Thyroid gland (tissue), 4 donors: ENCODE measurements around the gene CUEDC2. TPM values are rescaled to one million over a fixed set of nuclear protein-coding genes. Genes with fewer than 3 reads are reported as not detected.
A peak's percentile ranks its signal among the peaks of the same experiment; 100 is the strongest.

Experiments
- DNase-seq, 2 donors: peaks; one replicate each; pipeline ENCODE4 v3.0.0-alpha.2; 2019
- H3K27ac ChIP-seq, 3 donors: fragments of 200-600 bp; sonication (generic); 1 replicate in 2 of 3; 2 replicates in 1 of 3; pipeline ENCODE4 v1.5.1; 2016 to 2019; ENCODE audit warnings: mild to moderate bottlenecking in 1 of 3, moderate library complexity in 1 of 3
- H3K27me3 ChIP-seq: fragments of 200-600 bp; sonication (generic); one replicate; pipeline ENCODE4 v1.5.1; 2019
- H3K36me3 ChIP-seq, 2 donors: fragments of 200-600 bp; sonication (generic); one replicate each; pipeline ENCODE4 v1.5.1; 2016 to 2019
- H3K4me1 ChIP-seq, 2 donors: fragments of 200-600 bp; sonication (generic); one replicate each; pipeline ENCODE4 v1.5.1; 2017 to 2019
- H3K4me3 ChIP-seq, 3 donors: fragments of 200-600 bp; sonication (generic); replicated peaks in 1 of 3; 1 replicate in 2 of 3; 2 replicates in 1 of 3; pipeline ENCODE4 v1.5.1; 2016; ENCODE audit warnings: mild to moderate bottlenecking in 1 of 3
- H3K9me3 ChIP-seq: fragments of 200-600 bp; sonication (generic); one replicate; pipeline ENCODE4 v1.5.1; 2017
- POLR2A ChIP-seq, 2 donors: fragments of 450-650 bp; IDR thresholded peaks; one replicate each; pipeline ENCODE4 v1.6.1; 2017; ENCODE audit warnings: antibody characterized with exemption in 2 of 2, mild to moderate bottlenecking in 2 of 2, moderate library complexity in 1 of 2
- WGBS, 2 donors: methylation state at CpG; one replicate each; pipeline ENCODE4 v1.1.5; 2017; 5-methylcytosine and 5-hydroxymethylcytosine counted together
- intact Hi-C: fragments of 100-400 bp; cut with DNase I; formaldehyde crosslinking; loops from one replicate; pipeline ENCODE4 v1.15.1; 2023
- microRNA counts, 2 donors: library from miRNA; unstranded; fragments of <30 nt; microRNA quantifications; one replicate each; lab custom pipeline; 2016 to 2017
- microRNA-seq: library from miRNA; unstranded; fragments of <30 nt; microRNA quantifications from one replicate; pipeline ENCODE4, GENCODE V29; 2016
- small RNA-seq: library from RNA; depleted of rRNA; stranded (forward); fragments of <200 nt; gene quantifications from one replicate; pipeline ENCODE3, GENCODE V24; 2016
- total RNA-seq, 4 donors: library from RNA; depleted of rRNA; stranded (reverse); fragments of >200 nt; gene quantifications; one replicate each; pipeline ENCODE4 v1.2.3, GENCODE V29; 2016
- TF ChIP-seq, protein P1 (sequence below), 6 experiments: fragments of 200-600 bp in 3 of 6; fragments of 450-650 bp in 3 of 6; sonication (generic) in 3 of 6; IDR thresholded peaks; one replicate each; pipeline ENCODE4 v1.5.1; 2016 to 2019; ENCODE audit warnings: antibody characterized with exemption in 6 of 6, mild to moderate bottlenecking in 2 of 6, inconsistent platforms in 1 of 6, moderate library complexity in 1 of 6

Gene CUEDC2
- total RNA-seq, 4 donors from 2014 or later: 56.2 to 73.9 (median 62.0) TPM

DNA sequence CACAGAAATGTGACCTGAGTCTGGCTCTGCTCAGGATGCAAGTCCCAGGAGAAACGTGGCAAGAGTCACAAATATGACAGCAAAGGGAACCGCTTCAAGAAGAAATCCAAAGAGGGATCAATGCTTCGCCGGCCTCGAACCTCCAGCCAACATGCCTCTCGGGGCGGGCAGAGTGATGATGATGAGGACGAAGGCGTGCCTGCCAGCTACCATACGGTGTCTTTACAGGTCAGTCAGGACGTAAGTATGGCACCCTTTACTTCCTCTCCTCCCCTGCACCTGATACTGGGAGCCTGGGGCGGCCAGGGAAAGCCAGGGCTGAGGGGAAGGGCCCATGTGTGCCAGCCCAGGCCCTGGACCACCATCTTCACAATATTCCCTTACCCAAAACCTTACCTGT, 55.5 kb downstream of the CUEDC2 start:
- Histone ChIP-seq H3K9me3 (no peaks in the 10 kb centered on the region), H3K4me3 (no peak overlapping the region), H3K36me3 (peaks cover 63 to 83% of the 10 kb centered on the region in 2 donors), H3K27me3 (no peaks in the 10 kb centered on the region), H3K27ac (no peak overlapping the region), H3K4me1 (no peaks in the 10 kb centered on the region)
- WGBS, 2 donors: 97 to 98% methylated on average over 12 of the region's 12 CpGs
- TF ChIP-seq, protein P1, sequence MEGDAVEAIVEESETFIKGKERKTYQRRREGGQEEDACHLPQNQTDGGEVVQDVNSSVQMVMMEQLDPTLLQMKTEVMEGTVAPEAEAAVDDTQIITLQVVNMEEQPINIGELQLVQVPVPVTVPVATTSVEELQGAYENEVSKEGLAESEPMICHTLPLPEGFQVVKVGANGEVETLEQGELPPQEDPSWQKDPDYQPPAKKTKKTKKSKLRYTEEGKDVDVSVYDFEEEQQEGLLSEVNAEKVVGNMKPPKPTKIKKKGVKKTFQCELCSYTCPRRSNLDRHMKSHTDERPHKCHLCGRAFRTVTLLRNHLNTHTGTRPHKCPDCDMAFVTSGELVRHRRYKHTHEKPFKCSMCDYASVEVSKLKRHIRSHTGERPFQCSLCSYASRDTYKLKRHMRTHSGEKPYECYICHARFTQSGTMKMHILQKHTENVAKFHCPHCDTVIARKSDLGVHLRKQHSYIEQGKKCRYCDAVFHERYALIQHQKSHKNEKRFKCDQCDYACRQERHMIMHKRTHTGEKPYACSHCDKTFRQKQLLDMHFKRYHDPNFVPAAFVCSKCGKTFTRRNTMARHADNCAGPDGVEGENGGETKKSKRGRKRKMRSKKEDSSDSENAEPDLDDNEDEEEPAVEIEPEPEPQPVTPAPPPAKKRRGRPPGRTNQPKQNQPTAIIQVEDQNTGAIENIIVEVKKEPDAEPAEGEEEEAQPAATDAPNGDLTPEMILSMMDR (IDR thresholded peaks at IDR 0.05): no peak
- no peak for TF ChIP-seq POLR2A (IDR thresholded peaks at IDR 0.05)
- intact Hi-C loops: no loop called here
- no peak for DNase-seq

DNA sequence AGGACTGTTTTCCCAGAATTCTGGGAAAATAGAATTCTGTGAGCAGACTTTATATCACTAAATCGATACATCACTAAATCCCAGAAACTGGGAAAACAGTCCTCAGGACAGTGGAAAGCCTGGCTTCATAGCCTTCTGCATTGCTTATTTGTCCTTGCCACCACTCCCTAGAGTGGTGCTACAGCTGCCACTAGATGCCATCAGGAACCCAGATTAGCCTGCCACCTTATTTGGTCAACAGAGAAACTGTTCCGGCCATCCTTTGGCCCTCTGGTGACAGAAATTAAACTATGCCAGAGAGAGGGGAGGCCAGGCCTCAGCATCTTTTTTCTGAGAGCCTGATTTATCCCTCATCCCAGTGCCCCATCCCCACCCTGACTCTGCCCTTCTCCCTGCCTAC, 56.5 kb downstream of the CUEDC2 start:
- TF ChIP-seq, protein P1 (IDR thresholded peaks at IDR 0.05): no peak
- TF ChIP-seq POLR2A (IDR thresholded peaks at IDR 0.05): no peak
- intact Hi-C loops: no loop called here
- 85 to 88% methylated on average over 2 of the region's 2 CpGs for WGBS, 2 donors
- Histone ChIP-seq H3K27ac (no peak overlapping the region), H3K4me1 (no peaks in the 10 kb centered on the region), H3K9me3 (no peaks in the 10 kb centered on the region), H3K4me3 (no peak overlapping the region), H3K36me3 (peaks cover 65 to 85% of the 10 kb centered on the region in 2 donors), H3K27me3 (no peaks in the 10 kb centered on the region)
- DNase-seq: no peak

DNA sequence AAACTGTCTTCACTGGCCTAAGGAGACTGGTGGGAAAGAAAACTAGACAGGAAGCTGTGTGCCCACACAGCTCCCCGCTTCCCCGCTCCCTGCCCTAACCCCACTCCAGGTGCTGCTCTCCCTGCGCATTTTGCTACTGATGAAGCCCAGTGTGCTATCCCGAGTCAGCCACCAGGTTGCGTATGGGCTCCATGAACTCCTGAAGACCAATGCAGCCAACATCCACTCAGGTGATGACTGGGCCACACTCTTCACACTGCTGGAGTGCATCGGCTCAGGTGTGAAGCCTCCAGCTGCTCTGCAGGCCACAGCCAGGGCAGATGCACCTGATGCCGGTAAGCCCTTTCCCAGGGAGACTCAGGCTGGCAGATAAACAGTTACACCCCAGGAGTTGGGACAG, 57.1 kb downstream of the CUEDC2 start:
- Histone ChIP-seq H3K27ac (no peak overlapping the region), H3K9me3 (no peaks in the 10 kb centered on the region), H3K36me3 (peaks cover 67 to 85% of the 10 kb centered on the region in 2 donors), H3K27me3 (no peaks in the 10 kb centered on the region), H3K4me3 (no peak overlapping the region), H3K4me1 (no peaks in the 10 kb centered on the region)
- 81 to 85% methylated on average over 7 of the region's 7 CpGs for WGBS, 2 donors
- TF ChIP-seq, protein P1 (IDR thresholded peaks at IDR 0.05): no peak
- no peak for TF ChIP-seq POLR2A (IDR thresholded peaks at IDR 0.05)
- no peak for DNase-seq
- intact Hi-C loops: no loop called here

MicroRNAs encoded within 50 kb of the gene (microRNA counts, 767-probe panel; counts per million panel counts)
- microRNA hsa-miR-146b-3p (lab: Ali Mortazavi, UCI) (0 counts per million in 2 donors), microRNA hsa-miR-146b-5p (lab: Ali Mortazavi, UCI) (2,634 to 5,199 counts per million in 2 donors)

Small RNAs within 50 kb of the gene (microRNA-seq; reads per million reads assigned to microRNA genes)
- gene MIR146B: 976 reads per million, percentile 81 among the genes with 10 or more reads in this experiment

Small RNAs within 50 kb of the gene (small RNA-seq; reads per million reads assigned to genes)
- 389 reads per million, percentile 98 among the genes with 10 or more reads in this experiment for gene MIR146B

Other genes starting within 250 kb of the CUEDC2 start
- gene ELOVL3, start 206.3 kb downstream of the CUEDC2 start, total RNA-seq: not detected
- gene PITX3, start 191.1 kb downstream of the CUEDC2 start, total RNA-seq: under 1 TPM in 1 of 4 donors, not detected in 3; 0.45 TPM
- gene GBF1, start 187.0 kb downstream of the CUEDC2 start, total RNA-seq: 10 to 100 TPM; 34.0 to 68.3 (median 53.5) TPM
- gene NFKB2, start 36.9 kb downstream of the CUEDC2 start, total RNA-seq: 10 to 100 TPM; 12.3 to 26.0 (median 15.3) TPM
- 1 to 10 TPM in 1 of 4 donors, under 1 TPM in 3; 0.24 to 1.1 (median 0.49) TPM for gene PSD, start 13.8 kb downstream of the CUEDC2 start, total RNA-seq
- 10 to 100 TPM; 13.4 to 34.0 (median 27.2) TPM for gene FBXL15, start 11.7 kb downstream of the CUEDC2 start, total RNA-seq
- gene C10orf95, start 19.0 kb upstream of the CUEDC2 start, total RNA-seq: 1 to 10 TPM; 1.1 to 2.9 (median 1.8) TPM
- gene ACTR1A, start 70.1 kb upstream of the CUEDC2 start, total RNA-seq: 100 to 1,000 TPM in 3 of 4 donors, 10 to 100 TPM in 1; 94.1 to 111 (median 103) TPM
- 1 to 10 TPM; 2.3 to 5.4 (median 4.4) TPM for gene SUFU, start 71.4 kb upstream of the CUEDC2 start, total RNA-seq
- gene TRIM8, start 211.9 kb upstream of the CUEDC2 start, total RNA-seq: 100 to 1,000 TPM; 138 to 187 (median 162) TPM